ENCODE results near the gene EIF4A2.

The EIF4A2 gene

DNA sequence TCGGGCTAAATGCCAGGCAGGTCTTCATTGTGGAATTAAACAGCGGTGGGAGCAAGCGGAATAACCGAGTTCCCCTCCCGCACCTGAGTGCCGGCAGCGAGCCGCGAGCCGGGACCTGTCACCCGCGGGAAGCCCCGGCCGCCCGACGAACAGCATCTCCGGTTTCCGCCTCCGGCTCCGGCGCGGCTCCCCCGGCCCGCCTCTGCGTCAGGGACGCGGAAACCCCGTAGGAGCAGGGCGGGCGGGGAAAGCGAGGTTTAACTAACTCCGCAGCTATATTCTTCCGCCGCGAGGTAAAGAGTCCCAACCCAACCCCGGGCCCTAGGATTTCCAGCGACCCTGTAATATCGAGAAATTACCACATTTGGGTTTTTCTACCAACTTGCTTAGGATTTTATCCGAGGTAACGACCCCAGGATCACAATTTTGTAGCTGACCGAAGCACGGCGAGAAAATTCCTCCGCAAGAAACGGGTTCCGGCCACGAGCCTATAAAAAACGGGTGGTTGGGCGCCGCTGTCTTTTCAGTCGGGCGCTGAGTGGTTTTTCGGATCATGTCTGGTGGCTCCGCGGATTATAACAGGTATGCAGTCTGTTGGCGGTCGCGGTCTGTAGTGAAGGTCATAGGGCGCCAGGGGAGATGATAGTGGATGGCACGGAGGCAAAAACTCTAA is at the start of gene EIF4A2:
EIF4A2 (plus strand) TSS at position 520 of the 673 bp plus-strand sequence; CDS start at position 554, 34 bp downstream.
- Histone ChIP-seq H3K4me3 (peak within 1 kb of the TSS; percentile 69 to 93 (median 77)), H3K27ac (peak within 1 kb of the TSS; percentile 96 to 100 (median 99))

DNA sequence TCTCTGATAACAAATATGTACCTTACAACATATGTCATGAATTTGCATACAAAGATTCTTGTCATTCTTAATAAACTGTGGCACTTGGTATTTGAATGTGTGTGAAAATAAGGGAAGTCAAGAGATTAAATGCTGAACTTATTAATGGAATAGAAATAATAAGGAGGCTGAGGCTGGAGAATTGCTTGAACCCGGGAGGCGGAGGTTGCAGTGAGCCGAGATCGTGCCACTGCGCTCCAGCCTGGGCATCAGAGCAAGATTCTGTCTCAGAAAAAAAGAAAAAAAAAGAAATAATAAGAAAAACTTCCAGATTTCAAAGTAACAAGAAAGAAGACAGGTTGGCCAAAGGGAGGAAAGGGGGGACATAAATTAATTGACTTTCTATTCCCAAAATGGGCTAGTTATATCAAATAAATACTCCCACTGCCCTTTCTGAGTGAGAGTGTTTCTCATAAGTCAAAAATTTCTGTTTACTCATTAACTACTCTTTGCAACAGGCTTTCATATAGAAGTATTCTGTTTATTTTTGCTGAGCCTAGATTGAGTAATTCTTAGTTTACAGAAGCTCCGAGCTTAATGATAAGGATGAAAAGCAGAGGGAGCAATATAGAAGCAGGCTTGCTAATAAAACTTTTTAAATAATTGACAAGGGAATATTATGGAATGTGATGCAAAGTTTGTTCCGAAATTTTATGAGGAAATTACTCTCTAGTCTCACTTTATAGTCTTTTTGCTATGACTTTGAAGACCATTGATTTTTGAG is 40.6 kb upstream of the EIF4A2 start:
- no peak overlapping the region for H3K27ac ChIP-seq
- H3K4me3 ChIP-seq, result no peak overlapping the region

DNA sequence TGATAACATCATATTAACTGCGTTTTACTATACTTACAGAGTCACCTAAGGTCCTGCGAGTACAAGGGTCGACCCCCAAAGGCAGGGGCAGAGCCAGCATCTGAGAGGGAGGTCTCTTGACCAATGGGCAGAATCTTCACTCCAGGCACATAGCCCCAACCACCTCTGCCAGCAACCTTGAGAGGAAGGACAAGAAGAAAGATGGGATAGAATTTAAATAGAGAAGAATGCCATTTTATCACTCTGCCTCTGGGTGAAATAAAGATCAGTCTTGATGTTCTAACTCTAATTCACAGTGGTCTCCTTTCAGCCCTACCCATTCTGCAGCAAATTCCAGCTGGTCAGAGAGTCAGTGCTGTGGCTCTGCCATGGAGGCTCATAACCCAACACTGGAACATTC is 39.7 kb upstream of the EIF4A2 start:
- no peak overlapping the region for H3K27ac ChIP-seq
- no peak overlapping the region for H3K4me3 ChIP-seq

DNA sequence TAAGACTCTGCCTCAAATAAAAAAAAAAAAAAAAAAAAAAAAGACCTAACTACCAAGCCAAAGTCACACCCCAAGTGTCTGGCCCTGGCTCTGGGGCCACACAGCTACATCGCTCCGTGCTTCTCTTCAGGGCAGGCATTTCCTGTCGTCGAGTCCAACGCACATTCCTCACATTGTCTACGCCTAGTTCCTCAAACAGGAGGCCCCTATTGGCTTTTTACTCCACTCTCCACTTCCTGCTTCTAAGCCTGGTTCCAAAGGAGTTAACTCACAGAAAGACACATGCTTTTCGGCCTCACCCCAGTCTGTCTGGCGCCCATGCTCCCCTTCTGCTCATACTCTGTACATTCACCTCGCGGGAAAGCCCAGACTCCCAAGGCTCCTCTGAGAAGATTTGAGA is 37.4 kb upstream of the EIF4A2 start:
- Histone ChIP-seq H3K4me3 (no peak overlapping the region), H3K27ac (no peak overlapping the region)

DNA sequence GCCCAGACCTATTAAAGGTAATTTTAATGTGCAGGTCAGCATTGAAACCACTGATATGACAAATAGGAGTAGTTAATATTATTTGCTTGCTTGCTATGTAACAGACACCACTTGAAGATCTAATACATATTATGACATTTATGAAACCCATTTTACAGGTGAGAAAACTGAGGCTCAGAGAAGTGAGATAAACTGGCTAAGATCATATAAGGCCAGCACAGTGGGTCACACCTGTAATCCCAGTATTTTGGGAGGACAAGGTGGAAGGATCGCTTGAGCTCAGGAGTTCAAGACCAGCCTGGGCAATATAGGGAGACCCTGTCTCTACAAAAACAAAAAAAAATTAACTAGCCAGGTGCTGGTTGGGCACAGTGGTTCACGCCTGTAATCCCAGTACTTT is 33.1 kb upstream of the EIF4A2 start:
- Histone ChIP-seq H3K27ac (no peak overlapping the region), H3K4me3 (no peak overlapping the region)

DNA sequence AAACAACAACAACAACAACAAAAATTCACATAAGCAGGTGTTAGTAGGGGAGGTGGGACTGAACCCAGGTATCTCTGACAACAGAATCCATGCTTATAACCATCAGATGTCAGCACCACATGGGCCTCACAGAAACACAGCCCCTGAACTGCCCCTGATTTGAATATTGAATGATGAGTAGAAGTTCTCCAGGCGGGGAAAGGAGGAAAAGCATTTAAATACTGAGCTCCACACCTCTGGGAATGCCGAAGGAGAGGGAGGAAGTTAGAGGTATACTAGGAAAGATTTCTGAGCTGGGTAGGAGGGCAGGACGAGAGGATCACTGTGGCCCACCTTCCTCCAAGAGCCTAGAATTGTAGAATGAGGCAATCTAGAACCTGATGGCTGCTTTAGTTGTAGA is 31.9 kb upstream of the EIF4A2 start:
- Histone ChIP-seq H3K27ac (no peak overlapping the region), H3K4me3 (no peak overlapping the region)

DNA sequence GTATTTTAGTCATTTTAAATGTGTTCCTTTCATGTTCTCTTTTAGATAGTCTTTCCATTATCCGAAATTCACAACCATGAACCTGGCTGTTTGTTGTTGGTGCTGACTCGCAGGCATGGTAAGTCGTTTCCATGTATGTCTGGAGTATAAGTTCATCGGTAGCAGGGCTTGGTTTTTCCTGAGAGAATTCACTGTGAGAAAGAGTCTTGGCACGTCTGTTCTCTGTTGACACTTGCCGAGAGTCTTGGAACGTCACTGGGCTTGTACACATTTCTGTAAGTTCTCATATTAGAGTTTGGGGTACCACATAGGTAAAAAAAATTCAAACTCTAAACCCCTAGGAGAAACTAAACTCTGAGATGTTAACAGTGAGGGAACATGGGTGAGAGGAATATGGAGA is 29.4 kb upstream of the EIF4A2 start:
- Histone ChIP-seq H3K4me3 (no peak overlapping the region), H3K27ac (no peak overlapping the region)

DNA sequence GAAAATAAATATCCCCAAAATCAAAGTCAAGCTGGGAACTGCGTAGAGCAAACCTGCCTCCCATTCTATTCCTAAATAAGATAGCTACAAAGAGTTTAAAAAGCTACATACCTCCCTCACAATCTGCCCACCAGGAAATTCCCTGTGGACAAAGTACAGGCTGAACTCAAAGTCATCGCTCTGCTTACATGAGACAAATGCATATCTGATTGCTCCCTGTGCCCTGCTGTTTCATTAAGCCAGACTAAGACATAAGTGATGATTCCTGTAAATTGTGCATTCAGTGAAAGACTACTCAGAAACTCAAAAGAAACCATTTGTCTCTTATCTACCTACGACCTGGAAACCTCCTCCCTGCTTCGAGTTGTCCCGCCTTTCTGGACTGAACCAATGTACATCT is 28.5 kb upstream of the EIF4A2 start:
- H3K27ac ChIP-seq, result no peak overlapping the region
- no peak overlapping the region for H3K4me3 ChIP-seq

DNA sequence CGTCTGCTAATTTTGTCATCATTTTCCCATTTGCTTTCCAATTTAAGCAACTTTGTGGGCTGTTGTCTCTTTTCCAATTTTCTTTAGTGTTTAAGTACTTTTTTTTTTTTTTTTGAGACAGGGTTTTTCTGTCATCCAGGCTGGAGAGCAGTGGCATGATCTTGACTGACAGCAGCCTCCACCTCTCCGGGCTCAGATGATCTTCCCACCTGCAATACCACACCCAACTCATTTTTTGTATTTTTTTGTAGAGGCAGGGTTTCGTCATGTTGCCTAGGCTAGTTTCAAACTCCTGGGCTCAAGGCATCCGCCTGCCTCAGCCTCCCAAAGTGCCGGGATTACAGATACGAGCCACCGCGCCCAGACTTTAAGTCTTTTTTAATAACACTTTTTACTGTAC is 26.2 kb upstream of the EIF4A2 start:
- Histone ChIP-seq H3K27ac (no peak overlapping the region), H3K4me3 (no peak overlapping the region)

DNA sequence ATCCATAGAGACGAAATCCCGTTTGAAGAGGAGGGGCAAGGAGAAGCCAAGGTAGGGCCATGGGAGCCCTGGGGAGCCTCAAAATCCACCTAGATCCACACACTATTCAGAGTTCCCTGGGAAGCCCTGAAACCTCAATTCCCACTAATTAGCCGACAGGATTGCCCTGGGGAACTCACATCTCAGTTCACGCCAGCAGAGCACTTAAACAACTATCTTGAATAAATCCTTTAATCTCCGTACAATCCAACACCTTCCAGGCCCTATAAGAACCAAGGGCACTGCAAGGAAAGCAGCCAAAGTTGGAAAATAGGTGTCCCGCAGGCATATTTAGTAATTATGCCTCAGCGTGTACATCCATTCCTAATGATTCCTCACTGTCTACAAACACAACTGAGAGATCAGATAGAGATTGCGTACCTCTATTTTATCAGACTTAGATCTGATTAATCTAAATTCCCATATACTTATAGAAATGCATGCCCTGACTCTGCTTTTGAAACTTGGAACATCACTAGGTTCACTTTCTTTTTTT is 25.6 kb upstream of the EIF4A2 start:
- Histone ChIP-seq H3K4me3 (no peak overlapping the region), H3K27ac (no peak overlapping the region)

DNA sequence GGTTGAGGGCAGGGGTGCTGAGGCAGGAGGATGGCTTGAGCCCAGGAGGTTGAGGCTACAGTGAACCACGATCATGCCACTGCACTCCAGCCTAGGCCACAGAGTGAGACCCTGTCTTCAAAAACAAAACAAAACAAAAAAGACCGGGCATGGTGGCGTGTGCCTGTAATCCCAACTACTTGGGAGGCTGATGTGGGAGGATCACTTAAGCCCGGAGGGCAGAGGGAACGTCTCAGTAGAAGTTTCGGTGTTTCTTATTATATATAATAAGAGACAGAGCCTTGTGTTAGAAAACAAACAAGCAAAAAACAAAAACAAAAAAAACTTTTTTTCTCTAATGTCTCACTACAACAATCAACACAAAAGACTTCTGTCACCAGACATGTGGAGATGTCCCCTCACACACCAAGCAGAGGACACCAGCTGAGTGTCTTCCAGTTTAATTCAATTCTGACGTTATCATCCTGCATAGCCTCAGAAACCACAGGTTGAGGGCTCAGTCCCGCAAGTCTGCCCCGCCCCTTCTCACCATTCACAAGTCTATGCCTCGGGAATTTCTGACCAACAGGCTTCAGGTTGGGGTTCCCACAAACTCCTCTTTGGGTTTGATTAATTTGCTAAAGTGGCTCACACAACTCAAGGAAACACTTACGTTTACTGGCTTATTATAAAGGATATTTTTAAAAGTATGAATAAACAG is 24.0 kb upstream of the EIF4A2 start:
- Histone ChIP-seq H3K27ac (no peak overlapping the region), H3K4me3 (no peak overlapping the region)

DNA sequence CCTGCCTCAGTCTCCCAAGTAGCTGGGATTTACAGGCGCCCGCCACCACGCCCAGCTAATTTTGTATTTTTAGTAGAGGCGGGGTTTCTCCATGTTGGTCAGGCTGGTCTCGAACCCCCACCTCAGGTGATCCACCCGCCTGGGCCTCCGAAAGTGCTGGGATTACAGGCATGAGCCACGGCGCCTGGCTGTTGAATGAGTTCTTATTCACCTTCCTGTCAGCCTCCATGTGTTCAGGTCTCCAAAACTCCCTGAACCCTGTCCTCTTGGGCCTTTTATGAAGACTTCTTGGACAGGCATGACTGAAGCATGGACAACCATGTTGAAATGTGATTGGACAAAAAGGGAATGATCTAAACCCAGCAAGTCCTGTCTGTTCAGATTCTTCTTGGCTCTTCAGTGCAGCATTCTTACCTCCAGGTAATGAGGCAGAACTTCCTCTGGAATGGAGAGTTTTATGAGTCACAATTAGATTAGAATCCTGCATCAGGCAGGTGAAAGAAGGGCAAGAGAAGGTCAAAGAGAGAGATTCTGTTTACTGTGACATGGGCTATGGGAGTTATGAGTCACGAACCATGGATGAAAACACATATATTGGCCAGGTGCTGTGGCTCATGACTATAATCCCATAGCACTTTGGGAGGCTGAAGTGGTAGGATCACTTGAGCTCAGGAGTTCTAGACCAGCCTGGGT is 23.1 kb upstream of the EIF4A2 start:
- H3K27ac ChIP-seq, result no peak overlapping the region

DNA sequence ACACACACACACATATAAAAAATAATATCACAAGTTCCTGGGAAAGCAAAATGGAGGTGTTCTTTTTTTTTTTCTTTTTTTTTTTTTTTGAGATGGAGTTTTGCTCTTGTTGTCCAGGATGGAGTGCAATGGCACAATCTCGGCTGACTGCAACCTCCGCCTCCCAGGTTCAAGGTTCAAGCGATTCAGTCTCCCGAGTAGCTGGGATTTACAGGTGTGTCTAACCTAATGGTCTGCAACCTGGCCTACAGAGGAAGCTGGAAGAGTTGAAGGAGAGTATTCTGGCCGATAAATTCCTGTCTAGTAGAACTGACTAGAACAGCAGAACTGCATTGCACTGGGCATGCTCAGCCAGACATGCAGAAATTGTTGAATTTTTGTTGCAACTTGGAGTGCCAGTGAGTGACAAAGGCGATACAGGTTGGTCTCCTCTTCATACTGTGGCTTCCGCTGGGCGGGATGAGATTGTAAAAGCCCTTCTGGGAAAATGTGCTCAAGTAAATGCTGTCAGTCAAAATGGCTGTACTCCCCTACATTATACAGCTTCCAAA is 22.4 kb upstream of the EIF4A2 start:
- Histone ChIP-seq H3K27ac (no peak overlapping the region), H3K4me3 (no peak overlapping the region)

More for the DNA sequence above, 23.1 kb upstream of the EIF4A2 start:
- H3K4me3 ChIP-seq, result no peak overlapping the region

DNA sequence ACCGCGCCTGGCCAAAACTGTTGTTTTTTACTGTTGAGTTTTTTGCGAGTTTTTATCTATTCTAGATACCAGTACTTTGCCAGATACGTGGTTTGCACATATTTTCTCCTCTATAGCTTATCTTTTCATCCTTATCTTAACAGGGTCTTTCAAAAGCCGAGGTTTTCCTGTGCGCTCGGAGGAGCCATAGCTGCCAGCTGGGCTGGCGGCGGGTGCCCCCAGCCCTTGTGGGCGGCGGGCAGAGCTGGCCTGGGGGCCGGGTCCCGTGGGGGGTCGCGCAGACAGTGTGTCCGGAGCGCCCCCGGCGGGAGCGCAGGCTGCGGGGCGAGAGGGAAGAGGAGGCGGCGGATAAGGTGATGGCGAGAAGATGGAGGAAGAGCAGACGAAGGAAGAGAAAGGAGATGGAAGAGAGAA is 11.1 kb upstream of the EIF4A2 start:
- peak overlapping the region; percentile 30 to 47 (median 37) for H3K4me3 ChIP-seq
- H3K27ac ChIP-seq, result peak overlapping the region in 17 of 21 experiments; percentile 6 to 87 (median 72)

DNA sequence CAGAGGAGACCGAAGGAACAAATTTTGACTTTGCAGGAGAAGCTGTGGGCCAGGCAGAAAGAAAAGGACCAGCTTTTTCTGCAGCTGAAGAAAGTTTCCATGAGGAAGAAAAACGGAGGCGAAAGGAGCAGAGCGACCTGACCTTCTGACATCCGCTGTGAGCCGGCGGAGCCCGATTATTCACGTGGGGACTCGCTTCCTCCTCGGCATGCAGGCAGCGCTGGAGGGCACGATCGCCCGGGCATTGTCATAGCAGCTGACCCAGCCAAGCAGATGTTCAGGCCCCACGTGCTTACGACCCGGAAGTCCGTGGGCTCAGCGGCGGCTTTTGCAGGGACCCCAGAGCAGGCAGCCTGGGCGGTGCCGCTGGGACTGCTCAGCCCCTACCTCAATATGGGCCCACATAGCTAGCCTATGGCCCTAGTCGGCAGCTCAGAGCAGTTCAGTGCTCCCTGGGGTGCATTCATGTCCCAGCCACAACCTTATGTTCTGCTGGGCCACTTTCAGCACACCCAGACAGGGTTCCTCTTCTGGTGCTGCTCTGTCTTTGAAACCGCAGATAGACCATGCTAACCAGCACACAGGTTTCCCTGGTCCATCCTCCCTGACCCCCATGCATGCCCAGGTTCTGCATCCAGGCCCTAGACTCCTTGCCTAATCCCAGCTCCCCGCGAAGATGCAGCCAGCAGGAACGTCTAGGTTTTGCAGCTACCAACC is 10.5 kb upstream of the EIF4A2 start:
- H3K27ac ChIP-seq, result peak overlapping the region in 18 of 21 experiments; percentile 6 to 87 (median 70)
- H3K4me3 ChIP-seq, result peak overlapping the region; percentile 30 to 47 (median 37)

DNA sequence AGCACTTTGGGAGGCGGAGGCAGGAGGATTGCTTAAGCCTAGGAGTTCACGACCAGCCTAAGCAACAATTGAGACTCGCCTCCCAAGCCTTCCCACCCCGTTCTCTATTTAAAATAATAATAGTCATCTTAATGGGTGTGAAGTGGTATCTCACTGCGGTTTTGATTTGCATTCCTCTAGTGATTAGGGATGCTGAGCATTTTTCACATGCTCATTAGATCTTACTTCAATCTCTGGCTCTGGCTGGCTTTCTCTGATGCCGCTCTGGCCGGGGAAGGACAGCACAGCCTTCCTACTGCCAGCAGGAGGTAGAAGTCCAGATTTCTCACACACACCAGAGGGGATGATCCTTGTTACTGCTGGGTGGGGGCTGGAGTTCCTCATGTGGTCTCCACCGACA is 7.4 kb upstream of the EIF4A2 start:
- no peak overlapping the region for H3K4me3 ChIP-seq
- no peak overlapping the region for H3K27ac ChIP-seq

DNA sequence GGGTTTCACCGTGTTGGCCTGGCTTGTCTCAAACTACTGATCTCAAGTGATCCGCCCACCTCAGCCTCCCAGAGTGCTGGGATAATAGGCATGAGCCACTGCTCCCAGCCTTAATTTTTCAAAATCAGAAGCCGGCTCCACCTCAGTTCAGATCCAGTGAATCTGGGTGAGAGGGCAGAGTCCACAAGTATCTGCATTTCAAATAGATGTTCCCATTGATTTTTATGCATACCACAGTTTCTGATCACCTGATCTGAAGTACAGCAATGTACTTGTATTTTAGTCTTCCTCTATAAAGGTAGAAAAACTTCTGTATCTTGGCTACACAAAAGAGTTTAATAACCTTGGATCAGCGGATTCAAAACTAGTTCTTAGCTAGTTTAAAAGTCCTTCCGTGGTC is 4.2 kb upstream of the EIF4A2 start:
- H3K27ac ChIP-seq, result no peak overlapping the region
- no peak overlapping the region for H3K4me3 ChIP-seq

DNA sequence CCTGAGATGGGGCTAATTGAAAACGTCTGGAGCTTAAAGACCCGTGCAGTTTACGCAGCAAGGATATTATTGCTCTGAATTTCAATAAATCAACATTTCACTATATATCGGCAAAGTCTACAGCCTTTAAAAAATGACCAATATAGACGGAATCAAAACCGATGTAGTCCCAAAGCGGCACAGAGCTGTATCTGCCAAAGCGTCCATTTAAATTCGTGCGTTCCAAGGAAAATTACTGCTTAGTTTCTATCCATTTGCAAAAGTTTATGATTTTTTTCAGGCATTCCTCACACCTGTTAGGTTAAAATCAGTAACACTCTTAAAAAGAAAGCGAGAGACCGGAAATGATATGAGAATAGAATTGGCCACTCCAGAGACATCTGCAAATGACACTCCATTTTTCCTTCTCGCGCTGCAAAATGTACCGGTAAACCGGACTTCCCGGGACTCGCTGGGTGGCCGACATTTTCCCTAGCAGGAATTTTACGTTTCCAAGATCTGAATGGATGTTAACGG is 777 bp upstream of the EIF4A2 start:
- peak overlapping the region; percentile 69 to 93 (median 77) for H3K4me3 ChIP-seq
- peak overlapping the region; percentile 96 to 100 (median 99) for H3K27ac ChIP-seq

All from skin epidermis (tissue), 12 donors.